ENCODE results near the gene RABGGTA.
A peak's percentile ranks its signal among the peaks of the same experiment; 100 is the strongest.
"Not testable (repeated sequence)": the region's sequence is repeated elsewhere in the genome, so short reads cannot be mapped to it uniquely, and the experiment has no call there.

Gene RABGGTA

GRCh38 chr14:24260026-24260779 lies 11.2 kb downstream of the RABGGTA start:
- no peak for DNase-seq

- DNase-seq, result no peak
Measured at GRCh38 chr14:24259282-24260025, 11.9 kb downstream of the RABGGTA start.

GRCh38 chr14:24258548-24259265 lies 12.7 kb downstream of the RABGGTA start:
- no peak for DNase-seq

GRCh38 chr14:24258119-24258518 lies 13.3 kb downstream of the RABGGTA start:
- no peak for DNase-seq

- DNase-seq, result no peak
Measured at GRCh38 chr14:24256960-24257359, 14.4 kb downstream of the RABGGTA start.

GRCh38 chr14:24255931-24256711 lies 15.3 kb downstream of the RABGGTA start:
- DNase-seq, result no peak

- DNase-seq, result no peak
Measured at GRCh38 chr14:24255438-24255837, 16.0 kb downstream of the RABGGTA start.

GRCh38 chr14:24254630-24255392 lies 16.6 kb downstream of the RABGGTA start:
- no peak for DNase-seq

GRCh38 chr14:24253936-24254335 lies 17.5 kb downstream of the RABGGTA start:
- no peak for DNase-seq

GRCh38 chr14:24252289-24253124 lies 18.9 kb downstream of the RABGGTA start:
- DNase-seq, result no peak

- DNase-seq, result no peak
Measured at GRCh38 chr14:24251880-24252288, 19.5 kb downstream of the RABGGTA start.

GRCh38 chr14:24250354-24250753 lies 21.0 kb downstream of the RABGGTA start:
- no peak for DNase-seq

- no peak for DNase-seq
Measured at GRCh38 chr14:24249230-24250021, 22.0 kb downstream of the RABGGTA start.

- no peak for DNase-seq
Measured at GRCh38 chr14:24247422-24247821, 24.0 kb downstream of the RABGGTA start.

- DNase-seq, result peak in 1 of 5 donors; percentile 81
Measured at GRCh38 chr14:24246765-24247212, 24.6 kb downstream of the RABGGTA start.

GRCh38 chr14:24245350-24245749 lies 26.0 kb downstream of the RABGGTA start:
- DNase-seq, result not testable (repeated sequence)

GRCh38 chr14:24243336-24243836 lies 28.0 kb downstream of the RABGGTA start:
- peak in 1 of 5 donors; percentile 15 for DNase-seq

GRCh38 chr14:24241829-24242443 lies 29.5 kb downstream of the RABGGTA start:
- peak; percentile 90 to 96 (median 93) for DNase-seq

All from T-helper 1 cell (primary cell).